Mucosa of descending colon (tissue), 3 donors: ENCODE data around the gene DUSP15. TPM values are rescaled to one million over a fixed set of nuclear protein-coding genes. Genes with fewer than 3 reads are reported as not detected.

Experiments used
- ATAC-seq: fragments of 200-7000 bp; cut with Tn5 transposase; one replicate; pipeline ENCODE4 v1.9.1; 2020; ENCODE audit warnings: mild to moderate bottlenecking, moderate library complexity
- DNase-seq, 3 donors: peaks; one replicate each; pipeline ENCODE4 v3.0.0-alpha.2; 2020
- H3K36me3 ChIP-seq: fragments of 200-600 bp; one replicate; pipeline ENCODE4 v1.8.0; 2021; ENCODE audit warnings: low read depth, mild to moderate bottlenecking
- H3K4me1 ChIP-seq: fragments of 200-600 bp; one replicate; pipeline ENCODE4 v1.8.0; 2021; ENCODE audit warnings: low read depth, mild to moderate bottlenecking
- H3K4me3 ChIP-seq: fragments of 200-600 bp; one replicate; pipeline ENCODE4 v1.8.0; 2021; ENCODE audit warnings: mild to moderate bottlenecking
- H3K9me3 ChIP-seq: fragments of 200-600 bp; one replicate; pipeline ENCODE4 v1.8.0; 2021; ENCODE audit warnings: mild to moderate bottlenecking
- CTCF ChIP-seq: fragments of 200-600 bp; IDR thresholded peaks from one replicate; pipeline ENCODE4 v1.8.0; 2022; ENCODE audit warnings: antibody characterized with exemption, mild to moderate bottlenecking
- intact Hi-C, 2 donors: fragments of 100-400 bp; cut with DNase I in 1 of 2; cut with micrococcal nuclease in 1 of 2; formaldehyde crosslinking; loops; one replicate each; pipeline versions ENCODE4 v1.11.0 to v1.11.1; 2022; cut with DNase I, micrococcal nuclease
- total RNA-seq, 3 donors: library from RNA; stranded (reverse); fragmentation: NEBNext Ultra II Directional in 2 of 3; extraction: Animal tissue kit (Norgen Biotek cat#: 25700) in 2 of 3; gene quantifications; one replicate each; pipeline versions ENCODE4 v1.2.1 to v1.2.4, GENCODE V29; 2021 to 2023
- donor health status: DM: no; HTN: no; CAD: no; lungs with moderate emphysema.
- donor health status: DM: no; HTN: no; CAD: no.
- donor health status: DM: no; HTN: yes; CAD: no.

Gene DUSP15
- total RNA-seq, 3 donors from 2014 or later, result 0.58 to 1.7 TPM; not detected in 1

- Histone ChIP-seq H3K4me3 (no peak overlapping the region), H3K9me3 (no peaks in the 10 kb centered on the region), H3K36me3 (no peaks in the 10 kb centered on the region), H3K4me1 (no peaks in the 10 kb centered on the region)
- no peak for TF ChIP-seq CTCF
- no peak for DNase-seq
- ATAC-seq, result no peak
- intact Hi-C loops, result no loop called here
These were observed 38.1 kb upstream of the DUSP15 start for GRCh38 chr20:31908424-31908823.

- TF ChIP-seq CTCF, result no peak
- Histone ChIP-seq H3K36me3 (no peaks in the 10 kb centered on the region), H3K9me3 (no peaks in the 10 kb centered on the region), H3K4me1 (no peaks in the 10 kb centered on the region), H3K4me3 (no peak overlapping the region)
- no peak for ATAC-seq
- intact Hi-C loops, result no loop called here
- no peak for DNase-seq
These were observed 37.7 kb upstream of the DUSP15 start for GRCh38 chr20:31908016-31908415.

- no peak for TF ChIP-seq CTCF
- Histone ChIP-seq H3K36me3 (no peaks in the 10 kb centered on the region), H3K9me3 (no peaks in the 10 kb centered on the region), H3K4me1 (no peaks in the 10 kb centered on the region), H3K4me3 (no peak overlapping the region)
- no peak for DNase-seq
- intact Hi-C loops, result no loop called here
- ATAC-seq, result no peak
These were observed 36.7 kb upstream of the DUSP15 start for GRCh38 chr20:31907046-31907445.

- no peak for ATAC-seq
- Histone ChIP-seq H3K9me3 (no peaks in the 10 kb centered on the region), H3K4me1 (no peaks in the 10 kb centered on the region), H3K36me3 (no peaks in the 10 kb centered on the region), H3K4me3 (no peak overlapping the region)
- no peak for DNase-seq
- intact Hi-C loops, result no loop called here
- TF ChIP-seq CTCF, result no peak
These were observed 35.7 kb upstream of the DUSP15 start for GRCh38 chr20:31906001-31906400.

- H3K4me3 ChIP-seq, result no peak overlapping the region
- intact Hi-C loops, result no loop called here
- no peaks in the 10 kb centered on the region for H3K9me3 ChIP-seq
- H3K36me3 ChIP-seq, result no peaks in the 10 kb centered on the region
- no peaks in the 10 kb centered on the region for H3K4me1 ChIP-seq
- ATAC-seq (no peak), DNase-seq (no peak)
- TF ChIP-seq CTCF, result no peak
These were observed 33.5 kb upstream of the DUSP15 start for GRCh38 chr20:31903627-31904386.
